Mucosa of gallbladder (tissue), 1 donor: ENCODE results near the gene VSTM2L. TPM values are rescaled to one million over a fixed set of nuclear protein-coding genes. Genes with fewer than 3 reads are reported as not detected.

Experiments
- DNase-seq: peaks from one replicate; pipeline ENCODE4 v3.0.0-alpha.2; 2020; ENCODE audit warnings: low spot score
- total RNA-seq: library from RNA; stranded (reverse); gene quantifications from one replicate; pipeline ENCODE4 v1.2.1, GENCODE V29; 2021
- donor health status: DM: no; HTN: no; CAD: no.

VSTM2L gene
- total RNA-seq, 1 donor from 2014 or later = 95.0 TPM

DNA sequence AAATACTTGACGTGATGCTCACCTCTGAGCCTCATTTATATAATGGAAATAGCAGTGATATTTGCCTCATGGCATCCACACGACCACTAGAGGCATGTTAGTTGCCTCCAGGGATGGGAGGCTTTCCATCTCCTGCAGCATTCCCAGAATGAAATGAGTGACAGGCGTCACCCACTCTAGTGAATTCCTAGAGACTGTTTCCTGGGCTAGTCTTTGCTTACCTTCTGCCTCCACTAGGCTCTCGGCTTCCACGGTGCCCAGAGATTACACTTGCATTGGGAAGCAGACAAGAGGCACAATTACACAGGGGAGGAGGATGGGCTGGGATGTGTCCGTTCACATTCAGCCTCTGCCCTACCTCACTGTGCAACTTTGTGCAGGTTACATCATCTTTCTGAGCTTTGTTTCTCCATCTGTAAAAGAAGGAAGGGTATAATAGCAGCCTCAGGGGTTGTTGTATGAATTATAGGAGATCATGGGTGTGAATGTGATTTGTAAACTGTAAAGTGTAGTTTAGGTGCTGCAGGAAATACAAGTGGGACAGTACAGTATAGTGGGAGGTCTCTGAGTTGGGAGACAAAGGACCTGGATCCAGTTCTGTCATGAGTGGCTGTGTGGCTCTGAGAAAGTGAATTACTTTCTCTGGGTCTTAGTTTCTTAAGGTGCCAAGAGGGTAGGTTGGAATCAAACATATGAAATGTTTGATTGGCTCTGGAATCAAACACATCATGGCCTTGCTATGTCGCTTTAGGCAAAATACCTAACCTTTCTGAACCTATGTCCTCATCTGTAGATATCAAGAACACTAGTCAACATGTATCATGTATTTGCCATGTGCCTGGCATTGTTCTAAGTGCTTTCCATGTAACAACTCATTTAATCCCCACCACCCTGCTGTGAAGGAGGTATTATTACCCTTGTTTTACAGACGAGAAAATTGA is 3.6 kb upstream of the VSTM2L start:
- no peak for DNase-seq

DNA sequence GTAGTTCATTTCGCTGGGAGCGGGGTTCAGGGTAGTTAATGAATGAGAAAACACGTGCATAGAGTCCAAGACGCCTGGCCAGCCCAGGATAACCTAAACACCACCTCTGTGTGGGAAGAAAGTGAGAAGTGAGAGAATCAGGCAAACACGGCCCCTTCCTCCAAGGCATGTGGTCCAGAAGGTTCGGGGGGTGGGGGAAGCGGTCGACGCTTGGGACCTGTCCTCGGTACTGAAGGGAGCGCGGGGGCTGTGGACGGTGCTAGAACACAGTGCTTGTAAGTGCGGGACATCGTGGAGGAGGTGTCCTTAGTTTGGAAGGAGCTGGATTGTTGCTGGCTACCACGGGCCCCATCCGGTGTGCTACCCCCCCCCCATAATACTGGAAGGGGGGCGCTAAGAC is 1.7 kb upstream of the VSTM2L start:
- no peak for DNase-seq

DNA sequence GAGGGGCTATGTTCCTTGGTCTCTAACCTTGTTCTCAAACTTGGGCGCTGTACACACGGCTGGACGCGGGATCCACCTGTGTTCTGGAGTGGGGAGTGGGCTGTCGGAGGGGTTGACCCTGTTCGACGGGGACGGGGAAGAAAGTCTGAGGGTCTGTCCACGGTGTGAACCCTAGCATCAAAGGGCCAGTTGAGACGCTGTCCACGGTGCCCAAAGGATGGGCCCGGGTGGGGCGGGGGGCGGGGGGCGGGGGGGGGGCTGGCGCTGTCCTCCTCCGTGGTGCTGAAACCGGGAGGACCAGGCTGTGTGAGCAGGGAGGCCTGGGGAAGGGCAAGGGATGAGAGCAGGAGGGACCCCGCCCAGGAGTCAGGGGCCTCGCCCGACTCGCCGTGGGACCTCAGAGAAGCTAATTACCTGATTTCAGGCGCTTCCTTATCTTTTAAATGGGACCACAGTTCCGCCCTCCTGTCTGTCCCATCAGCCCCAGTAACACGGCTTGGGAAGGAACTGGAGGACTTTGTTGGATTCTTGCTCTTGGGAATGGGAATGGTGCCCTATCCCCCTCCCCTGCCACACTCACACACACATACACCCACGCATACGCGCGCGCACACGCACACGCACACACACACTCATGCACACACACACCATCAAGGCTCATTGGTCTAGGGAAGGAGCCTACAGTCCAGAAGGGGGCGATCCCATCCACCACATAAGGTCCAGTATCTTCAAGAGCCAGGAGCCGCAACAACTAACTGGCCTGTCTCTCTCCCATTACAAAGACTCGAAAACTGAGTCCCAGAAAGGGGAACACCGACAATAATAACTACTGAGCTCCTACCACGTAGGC is 1.0 kb upstream of the VSTM2L start:
- DNase-seq = peak; percentile 59

DNA sequence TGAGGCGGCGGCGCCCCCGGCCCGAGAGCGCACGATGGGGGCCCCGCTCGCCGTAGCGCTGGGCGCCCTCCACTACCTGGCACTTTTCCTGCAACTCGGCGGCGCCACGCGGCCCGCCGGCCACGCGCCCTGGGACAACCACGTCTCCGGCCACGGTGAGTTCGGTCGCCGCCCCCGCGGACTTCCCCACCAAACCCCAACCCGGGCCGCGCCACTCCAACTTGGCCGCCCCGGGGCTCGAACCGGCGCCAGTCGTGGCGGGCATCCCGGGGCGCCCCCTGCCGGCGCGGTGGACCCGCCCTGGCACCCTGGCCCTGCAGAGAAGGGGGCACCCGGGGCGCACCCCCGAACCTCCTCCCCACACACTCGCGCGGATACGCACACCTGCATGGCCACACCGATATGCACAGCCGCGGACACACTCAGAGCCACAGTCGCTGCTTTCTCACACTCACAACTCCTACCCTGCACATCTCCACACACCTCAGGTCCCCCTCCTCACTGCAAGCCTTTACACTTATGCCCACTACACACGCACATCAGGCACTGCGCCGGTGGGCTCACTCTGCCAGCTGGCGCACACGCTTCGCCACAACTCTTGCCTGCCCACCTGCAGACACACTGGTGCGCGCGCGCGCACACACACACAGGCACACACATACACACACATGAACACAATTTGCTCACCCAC is 535 bp downstream of the VSTM2L start:
- no peak for DNase-seq

GRCh38 chr20:37904008-37904642 is 1.2 kb downstream of the VSTM2L start:
- DNase-seq = no peak

DNA sequence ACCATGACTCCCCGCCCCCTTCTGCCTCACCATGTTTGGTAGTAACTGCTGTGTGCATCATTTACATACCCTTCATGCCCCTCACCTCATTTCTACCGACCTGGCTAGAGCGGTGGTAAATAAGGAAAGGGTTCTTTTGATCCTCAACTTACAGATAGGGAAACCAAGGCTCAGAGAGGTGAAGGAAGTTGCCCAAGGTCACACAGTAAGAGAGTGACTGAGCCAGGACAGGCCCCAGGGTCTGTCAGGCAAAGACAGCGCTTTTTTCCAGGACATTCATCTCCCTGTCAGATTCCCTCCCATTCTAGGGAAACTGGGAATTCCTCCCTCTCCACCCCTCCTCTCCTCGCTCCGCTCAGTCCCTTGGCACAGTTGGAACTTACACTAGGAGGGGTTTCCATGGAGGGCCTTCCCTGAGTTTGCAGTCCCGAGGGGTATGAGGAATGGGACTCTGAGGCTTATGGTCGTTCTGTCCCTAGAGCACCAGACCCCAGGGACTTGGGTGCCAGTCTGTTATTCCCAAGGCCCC is 2.0 kb downstream of the VSTM2L start:
- DNase-seq = no peak

- DNase-seq = no peak
Observed at GRCh38 chr20:37905671-37906613, 3.0 kb downstream of the VSTM2L start.

- no peak for DNase-seq
Observed at GRCh38 chr20:37907330-37907676, 4.4 kb downstream of the VSTM2L start.

DNA sequence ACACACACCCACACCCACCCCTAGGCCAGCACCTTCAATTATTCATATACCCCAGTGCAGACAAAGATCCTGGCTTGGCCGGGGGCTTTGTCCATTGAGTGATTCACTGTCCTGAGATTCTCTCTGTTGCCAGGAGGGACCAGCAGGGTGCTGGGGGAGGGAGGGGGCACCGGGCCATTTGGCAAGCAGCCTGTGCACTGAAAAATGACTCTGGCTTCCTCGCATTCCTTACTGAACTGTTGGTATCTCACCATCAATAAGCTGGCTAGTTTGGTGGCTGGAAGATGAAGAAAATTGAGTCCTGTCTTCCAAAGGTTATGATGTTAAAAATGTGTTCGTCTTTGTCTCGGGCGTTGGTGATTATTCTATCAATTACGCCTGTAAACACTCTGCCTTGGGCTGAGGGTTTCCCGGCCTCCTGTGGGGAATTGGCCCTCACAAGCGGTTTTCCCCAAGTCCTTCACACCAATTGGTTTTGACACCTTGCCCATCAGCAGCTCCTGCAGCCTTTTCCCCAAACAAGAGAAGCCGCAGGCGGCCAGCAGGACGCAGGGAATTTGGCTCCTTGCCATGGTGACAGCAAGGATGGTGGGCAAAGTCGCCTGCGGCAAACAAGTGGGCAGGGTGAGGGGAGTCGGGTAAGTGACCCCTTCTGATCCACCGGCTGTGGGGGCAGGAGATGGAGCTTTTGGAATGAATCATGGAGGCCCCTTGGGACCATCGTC is 4.9 kb downstream of the VSTM2L start:
- DNase-seq = peak; percentile 27

- DNase-seq = no peak
Observed at GRCh38 chr20:37911261-37911660, 8.3 kb downstream of the VSTM2L start.

DNA sequence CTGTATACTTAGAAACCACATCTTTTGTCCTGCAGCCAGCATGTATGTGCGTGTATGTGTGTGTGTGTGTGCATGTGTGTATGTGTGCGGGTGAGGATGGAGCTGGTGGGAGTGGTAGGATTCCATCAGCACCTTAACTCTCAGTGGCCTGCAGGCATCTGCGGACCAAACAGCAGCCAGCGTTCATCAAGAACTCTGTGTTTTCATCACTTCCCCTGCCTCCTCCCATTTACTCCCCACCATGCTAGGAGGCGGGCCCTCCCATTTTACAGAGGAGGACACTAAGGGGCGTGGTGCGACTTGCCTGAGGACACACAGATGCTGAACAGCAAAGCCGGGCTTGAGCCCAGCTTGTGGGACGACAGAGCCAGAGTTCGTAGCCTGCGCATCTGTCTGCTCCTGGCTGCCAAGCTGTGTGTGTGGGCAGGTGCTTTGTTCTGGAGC is 8.9 kb downstream of the VSTM2L start:
- DNase-seq = peak; percentile 45

DNA sequence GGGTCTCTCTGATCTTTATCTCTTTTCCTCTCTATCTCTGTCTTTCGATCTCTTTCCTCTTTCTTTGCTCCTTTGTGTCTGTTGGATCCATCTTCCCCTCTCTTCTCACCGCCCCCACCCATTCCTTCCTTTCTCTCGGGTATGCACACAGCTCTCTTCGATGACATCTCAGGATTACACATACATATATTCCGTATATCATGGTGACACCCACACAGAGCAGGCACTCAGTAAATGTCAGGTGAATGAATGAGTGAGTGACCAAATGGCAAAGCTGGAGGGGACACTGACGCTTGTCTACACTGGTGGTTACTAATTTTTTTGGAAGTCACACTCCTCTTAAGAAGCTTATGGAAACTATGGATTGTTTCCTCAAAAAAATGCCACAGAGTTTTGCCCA is 9.9 kb downstream of the VSTM2L start:
- DNase-seq = no peak

- DNase-seq = no peak
Observed at GRCh38 chr20:37913567-37914366, 10.8 kb downstream of the VSTM2L start.

GRCh38 chr20:37914367-37914671 is 11.4 kb downstream of the VSTM2L start:
- no peak for DNase-seq

DNA sequence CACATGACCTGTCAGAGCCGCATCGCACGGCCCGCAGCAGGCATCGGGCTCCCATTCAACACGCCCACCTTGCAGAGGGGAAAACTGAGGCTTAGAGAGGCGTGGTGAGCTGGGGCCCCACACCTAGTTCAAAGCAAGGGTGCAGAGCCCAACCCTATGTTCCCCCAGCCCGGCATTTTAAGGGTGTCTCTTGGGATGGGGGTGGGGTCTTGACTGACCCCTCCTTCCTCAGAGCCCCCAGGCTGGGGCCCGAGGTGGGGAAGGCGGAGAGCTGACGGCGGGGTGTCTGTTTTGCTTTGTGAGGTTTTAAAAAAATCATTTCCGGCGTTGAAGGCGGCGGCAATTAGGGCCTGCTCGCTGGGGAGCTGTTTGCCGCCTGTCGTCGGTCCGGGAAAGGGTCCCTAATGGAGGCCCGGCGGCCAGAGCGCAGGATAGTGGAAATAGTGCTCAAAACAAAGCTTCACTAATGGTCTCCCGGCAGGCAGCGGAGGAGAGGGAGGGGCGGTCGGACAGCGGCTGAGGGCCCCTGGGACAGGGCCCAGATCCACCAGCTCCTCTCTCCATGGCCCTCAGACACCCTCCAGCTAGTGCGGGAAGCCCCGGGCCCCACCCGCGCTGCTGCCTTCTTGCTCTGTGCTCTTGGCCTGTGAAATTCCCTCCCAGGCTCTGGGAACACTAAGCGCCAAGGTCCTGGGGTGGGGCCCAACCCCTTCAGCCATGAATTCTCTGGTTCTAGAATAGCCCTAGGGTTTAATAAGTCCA is 11.9 kb downstream of the VSTM2L start:
- no peak for DNase-seq

DNA sequence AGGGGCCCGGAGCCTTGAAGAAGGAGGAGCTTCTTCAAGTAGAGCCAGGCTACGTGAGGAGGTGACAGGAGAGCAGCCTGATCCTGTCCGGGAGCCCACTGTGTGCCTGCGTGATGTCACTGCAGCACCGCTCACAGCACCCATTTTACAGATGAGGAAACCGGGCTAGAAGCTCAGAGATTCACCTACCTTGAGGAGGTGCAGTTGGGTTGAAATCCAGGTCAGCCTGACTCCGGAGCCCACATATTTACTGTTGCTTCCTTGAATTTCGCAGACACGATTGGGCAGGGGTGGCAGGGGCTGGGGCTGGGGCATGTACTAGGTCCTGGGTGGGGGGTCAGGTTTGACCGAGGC is 12.5 kb downstream of the VSTM2L start:
- DNase-seq = no peak

GRCh38 chr20:37915800-37916570 is 13.1 kb downstream of the VSTM2L start:
- DNase-seq = no peak
